NAMALWA (cell line): ENCODE measurements around the gene CIC.
"Not testable (repeated sequence)": the region's sequence is repeated elsewhere in the genome, so short reads cannot be mapped to it uniquely, and the experiment has no call there.

Experiments
- DNase-seq: peaks from one replicate; pipeline ENCODE4 v3.0.0-alpha.2; 2015; ENCODE audit warnings: low spot score

Gene CIC

GRCh38 chr19:42333975-42334696, 65.1 kb downstream of the CIC start:
- no peak for DNase-seq

DNA sequence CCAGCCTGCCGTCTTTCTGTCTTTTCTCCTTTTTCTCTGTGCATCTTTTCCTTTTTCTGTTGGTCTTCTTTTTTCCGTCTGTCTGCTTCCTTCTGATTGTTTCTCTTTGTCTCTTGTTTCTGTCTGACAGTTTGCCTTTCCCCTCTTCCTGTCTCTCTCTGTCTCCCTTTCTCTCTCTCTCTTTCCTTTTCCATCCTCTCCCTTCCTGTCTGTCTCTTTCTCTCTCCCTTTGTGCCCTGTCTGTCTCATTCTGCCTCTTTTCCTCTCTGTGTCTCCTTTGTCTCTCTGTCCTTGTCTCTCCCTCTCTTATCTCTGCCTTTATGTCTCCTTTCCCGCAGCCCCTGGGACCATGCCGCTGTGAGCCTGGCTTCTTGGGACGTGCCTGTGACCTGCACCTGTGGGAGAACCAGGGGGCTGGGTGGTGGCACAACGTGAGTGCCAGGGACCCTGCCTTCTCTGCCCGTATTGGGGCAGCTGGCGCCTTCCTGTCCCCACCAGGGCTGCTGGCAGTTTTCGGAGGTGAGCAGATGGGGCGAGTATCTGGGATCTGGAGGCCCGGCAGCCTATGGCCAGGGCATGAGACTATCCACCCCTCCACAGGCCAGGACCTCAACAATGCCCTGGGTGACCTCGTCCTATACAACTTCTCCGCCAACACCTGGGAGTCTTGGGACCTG, 65.8 kb downstream of the CIC start:
- DNase-seq = no peak

GRCh38 chr19:42335374-42335936, 66.4 kb downstream of the CIC start:
- DNase-seq = no peak

- no peak for DNase-seq
Observed at GRCh38 chr19:42335971-42336370, 66.9 kb downstream of the CIC start.

GRCh38 chr19:42339126-42339860, 70.2 kb downstream of the CIC start:
- DNase-seq = not testable (repeated sequence)

- DNase-seq = not testable (repeated sequence)
Observed at GRCh38 chr19:42339922-42340321, 70.9 kb downstream of the CIC start.

DNA sequence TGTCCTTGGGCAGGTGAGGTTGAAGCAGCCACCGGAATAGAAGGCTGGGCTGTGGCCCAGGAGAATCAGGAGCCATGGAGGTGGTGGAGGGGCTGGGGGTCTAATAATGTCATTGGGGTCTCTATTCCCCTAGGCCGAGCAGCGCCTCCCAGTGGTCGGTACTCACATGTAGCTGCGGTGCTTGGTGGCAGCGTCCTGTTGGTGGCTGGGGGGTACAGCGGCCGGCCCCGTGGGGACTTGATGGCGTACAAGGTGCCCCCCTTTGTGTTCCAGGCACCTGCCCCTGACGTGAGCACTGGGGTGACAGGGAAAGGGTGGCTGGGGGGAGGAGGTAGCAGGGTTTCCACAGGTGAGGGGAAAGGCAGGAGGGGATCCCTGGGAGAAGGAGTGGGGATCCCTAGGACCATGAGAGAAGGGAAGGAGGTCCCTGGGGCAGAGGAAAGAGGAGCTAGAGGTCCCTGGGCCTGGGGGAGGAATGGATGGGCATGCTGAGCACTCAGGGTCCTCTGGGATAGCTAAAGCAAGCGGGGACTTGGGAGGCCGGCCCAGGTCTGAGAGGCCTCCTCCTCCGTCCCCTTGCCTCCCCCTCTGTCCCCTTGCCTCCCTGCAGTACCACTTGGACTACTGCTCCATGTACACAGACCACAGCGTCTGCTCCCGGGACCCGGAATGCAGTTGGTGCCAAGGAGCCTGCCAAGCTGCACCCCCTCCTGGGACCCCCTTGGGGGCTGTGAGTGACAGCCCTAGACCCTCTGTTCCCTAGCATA, 74.5 kb downstream of the CIC start:
- DNase-seq = peak; percentile 29

GRCh38 chr19:42344336-42344893, 75.4 kb downstream of the CIC start:
- no peak for DNase-seq
